H1 (cell line): ENCODE data around the gene ITPK1. TPM values are rescaled to one million over a fixed set of nuclear protein-coding genes. Genes with fewer than 3 reads are reported as not detected.

Source experiments
- ASH2L ChIP-seq: fragments of 200-600, 300-600 bp; sonication (generic); IDR thresholded peaks from one replicate; pipeline ENCODE4 v1.7.1; 2017; ENCODE audit warnings: low read length
- BACH1 ChIP-seq: IDR thresholded peaks from 2 replicates; pipeline ENCODE4 v1.6.1; 2012; ENCODE audit warnings: low read length, improper control_type of control experiment
- BCL11A ChIP-seq, 2 experiments: IDR thresholded peaks; one replicate each; pipeline ENCODE4 v1.6.1; 2011; ENCODE audit warnings: low read depth in 2 of 2, low read length in 2 of 2, mild to moderate bottlenecking in 2 of 2
- HDAC6 ChIP-seq: IDR thresholded peaks from one replicate; pipeline ENCODE4 v1.7.1; 2012; ENCODE audit warnings: low read depth, mild to moderate bottlenecking, inconsistent platforms, low read length, moderate library complexity
- RFX5 ChIP-seq: IDR thresholded peaks from 2 replicates; pipeline ENCODE4 v1.6.1; 2011; ENCODE audit warnings: low read depth, low read length, improper control_type of control experiment, borderline replicate concordance
- TEAD4 ChIP-seq: IDR thresholded peaks from 2 replicates; pipeline ENCODE4 v1.6.1; 2012; ENCODE audit warnings: low read depth, low read length, inconsistent platforms, mixed read lengths
- polyA plus RNA-seq, 7 experiments: library from polyadenylated mRNA; depleted of rRNA in 3 of 7; stranded (reverse) in 5 of 7; unstranded in 2 of 7; fragments of >200 nt in 5 of 7; fragments of 200-250 nt in 2 of 7; gene quantifications; 1 replicate in 5 of 7; 2 replicates in 1 of 7; 4 replicates in 1 of 7; pipeline versions ENCODE4 v1.2.1 to v1.2.3, GENCODE V29; 2011 to 2013; ENCODE audit warnings: missing spikeins in 2 of 7, mixed read lengths in 2 of 7
- total RNA-seq: library from RNA; stranded (reverse); fragmentation: NEBNext Ultra II Directional; extraction: Animal tissue kit (Norgen Biotek cat#: 25700); gene quantifications from 2 replicates; pipeline ENCODE4 v1.2.1, GENCODE V29; 2021

Gene ITPK1
- total and polyA plus RNA-seq, 2 of the 8 experiments (the other 6 are each of a cell fraction or from before 2014, with no cell fraction given) = 108 to 143 TPM

DNA sequence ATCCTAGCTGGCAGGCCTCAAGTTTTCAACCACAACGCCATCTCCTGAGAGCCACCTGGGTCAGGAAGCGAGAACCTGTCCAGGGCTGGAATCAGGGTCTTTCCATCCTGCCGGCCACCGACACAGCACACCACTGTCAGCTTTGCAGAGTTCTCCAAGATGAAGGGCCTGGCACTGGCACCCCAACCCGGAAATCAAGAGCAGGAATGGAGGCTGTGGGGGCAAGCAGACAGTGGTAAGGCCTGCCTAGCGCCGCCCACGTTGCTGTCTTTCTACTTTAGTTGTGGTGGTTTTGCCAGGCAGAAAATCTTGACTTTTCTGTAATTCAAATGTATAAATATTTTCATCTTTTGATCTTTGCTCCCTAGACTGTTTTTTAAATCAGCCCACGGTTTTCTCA, 90.7 kb downstream of the ITPK1 start (continued):
- TF ChIP-seq BCL11A (IDR thresholded peaks at IDR 0.05; ENCODE audit: low read depth in 2 of 2, low read length in 2 of 2) (no peak), TEAD4 (no peak), HDAC6 (no peak), ASH2L (no peak), RFX5 (no peak), BACH1 (no peak)
- TF ChIP-seq, all 59 proteins: peak for 0
